GM19397 (cell line): Measurements from ENCODE around the gene WDFY2.
"Not testable (repeated sequence)": the region's sequence is repeated elsewhere in the genome, so short reads cannot be mapped to it uniquely, and the experiment has no call there.

Source experiments
- ATAC-seq: cut with Tn5 transposase; IDR thresholded peaks from one replicate; pipeline ENCODE4 v1.9.1; 2021; ENCODE audit warnings: mild to moderate bottlenecking, moderate library complexity; ENCODE audit not compliant: unreplicated experiment

The WDFY2 gene

GRCh38 chr13:51583875-51584730 is at the start of gene WDFY2:
Gene WDFY2, plus strand, starts transcription at chr13:51584462. Its CDS starts 226 bp downstream, at chr13:51584688.
- peak; percentile 75 for ATAC-seq

- no peak for ATAC-seq
Measured at GRCh38 chr13:51538591-51539179, 45.6 kb upstream of the WDFY2 start.

DNA sequence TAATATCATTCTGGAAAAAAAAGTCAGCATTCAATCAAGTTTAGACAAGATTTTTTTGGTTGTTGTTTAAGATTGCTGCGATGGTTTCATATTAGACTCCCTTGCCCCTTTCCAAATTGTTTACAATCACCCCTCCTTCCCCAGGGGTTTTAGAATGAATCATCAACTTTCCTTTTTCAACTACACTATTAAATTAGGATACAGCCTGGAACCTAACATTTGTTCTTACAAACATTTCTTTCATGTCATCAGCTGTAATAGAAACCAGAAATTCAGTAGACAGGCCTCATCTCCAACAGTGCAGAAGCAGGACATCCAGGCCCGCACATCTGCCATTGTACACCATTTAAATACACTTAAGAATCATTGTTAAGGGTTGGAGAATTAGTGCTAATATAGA is 44.4 kb upstream of the WDFY2 start:
- no peak for ATAC-seq

DNA sequence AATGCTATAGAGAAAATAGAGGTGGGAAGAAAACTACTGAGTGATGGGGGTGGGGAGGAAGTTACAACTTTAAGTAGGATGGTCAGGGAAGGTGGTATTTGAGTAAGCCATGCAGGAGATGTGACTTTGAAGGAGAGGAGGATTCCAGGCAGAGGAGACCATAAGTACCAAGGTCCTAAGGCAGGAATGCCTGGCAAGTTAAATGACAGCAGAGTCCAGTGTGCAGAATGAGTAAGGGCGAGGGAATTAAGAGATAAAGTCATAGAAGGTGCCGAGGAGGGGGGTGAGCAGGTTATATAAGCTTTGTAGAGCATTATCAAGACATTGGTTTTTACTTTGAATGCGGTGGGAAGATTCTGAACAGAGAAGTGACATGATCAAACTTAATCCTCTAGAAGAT is 43.2 kb upstream of the WDFY2 start:
- ATAC-seq: no peak

- ATAC-seq: no peak
Measured at GRCh38 chr13:51541809-51542258, 42.4 kb upstream of the WDFY2 start.

- ATAC-seq: no peak
Measured at GRCh38 chr13:51542346-51543242, 41.7 kb upstream of the WDFY2 start.

DNA sequence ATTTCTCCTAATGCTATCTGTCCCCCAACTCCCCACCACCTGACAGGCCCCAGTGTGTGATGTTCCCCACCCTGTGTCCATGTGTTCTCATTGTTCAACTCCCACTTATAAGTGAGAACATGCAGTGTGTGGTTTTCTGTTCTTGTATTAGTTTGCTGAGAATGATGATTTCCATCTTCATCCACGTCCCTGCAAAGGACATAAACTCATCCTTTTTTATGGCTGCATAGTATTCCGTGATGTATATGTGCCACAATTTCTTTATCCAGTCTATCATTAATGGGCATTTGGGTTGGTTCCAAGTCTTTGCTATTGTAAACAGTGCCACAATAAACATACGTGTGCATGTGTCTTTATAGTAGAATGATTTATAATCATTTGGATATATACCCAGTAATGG is 38.8 kb upstream of the WDFY2 start:
- ATAC-seq: not testable (repeated sequence)

DNA sequence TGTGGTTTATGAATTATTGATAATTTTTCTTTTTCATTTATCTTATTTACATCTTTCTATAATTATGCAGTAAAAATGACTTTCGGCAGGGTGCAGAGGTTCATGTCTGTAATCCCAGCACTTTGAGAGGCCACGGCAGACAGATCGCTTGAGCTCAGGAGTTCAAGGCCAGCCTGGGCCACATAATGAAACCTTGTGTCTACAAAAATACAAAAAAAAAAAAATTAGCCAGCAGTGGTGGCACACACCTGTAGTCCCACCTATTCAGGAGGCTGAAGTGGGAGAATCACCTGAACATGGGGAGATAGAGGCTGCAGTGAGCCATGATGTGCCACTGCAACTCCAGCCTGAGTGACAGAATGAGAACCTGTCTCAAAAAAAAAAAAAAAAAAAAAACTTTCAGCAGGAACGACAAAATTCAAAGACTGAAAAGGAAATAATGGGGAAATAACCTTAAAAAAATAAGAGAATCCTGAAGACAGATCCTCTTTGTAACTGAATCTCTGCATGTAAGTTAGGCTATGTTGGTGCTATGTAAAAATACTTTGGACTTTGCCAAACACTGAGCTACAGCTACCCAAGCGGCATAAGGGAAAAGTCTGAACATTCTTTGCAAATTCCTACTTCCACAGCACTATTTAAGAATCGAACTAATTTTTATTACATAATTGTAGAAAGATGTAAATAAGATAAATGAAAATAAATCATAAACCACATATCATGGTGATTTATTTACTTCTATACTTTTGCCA is 36.7 kb upstream of the WDFY2 start:
- ATAC-seq: no peak

- no peak for ATAC-seq
Measured at GRCh38 chr13:51549050-51549449, 35.2 kb upstream of the WDFY2 start.

DNA sequence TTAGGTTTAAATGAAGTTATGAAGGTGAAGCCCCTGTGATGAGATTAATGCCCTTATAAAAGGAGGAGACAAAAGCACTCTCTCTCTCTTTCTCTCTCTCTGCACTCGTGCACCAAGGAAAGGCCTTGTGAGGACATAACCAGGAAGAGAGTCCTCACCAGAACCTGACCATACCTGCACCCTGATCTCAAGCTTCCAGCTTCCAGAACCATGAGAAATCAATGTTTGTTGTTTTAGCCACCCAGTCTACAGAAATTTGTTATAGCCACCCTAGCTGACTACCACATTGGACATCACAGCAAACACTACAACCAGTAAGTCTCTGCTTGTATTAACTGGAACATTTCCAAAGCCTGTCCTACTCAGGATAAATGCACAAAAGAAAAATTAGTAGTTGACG is 34.7 kb upstream of the WDFY2 start:
- ATAC-seq: no peak

DNA sequence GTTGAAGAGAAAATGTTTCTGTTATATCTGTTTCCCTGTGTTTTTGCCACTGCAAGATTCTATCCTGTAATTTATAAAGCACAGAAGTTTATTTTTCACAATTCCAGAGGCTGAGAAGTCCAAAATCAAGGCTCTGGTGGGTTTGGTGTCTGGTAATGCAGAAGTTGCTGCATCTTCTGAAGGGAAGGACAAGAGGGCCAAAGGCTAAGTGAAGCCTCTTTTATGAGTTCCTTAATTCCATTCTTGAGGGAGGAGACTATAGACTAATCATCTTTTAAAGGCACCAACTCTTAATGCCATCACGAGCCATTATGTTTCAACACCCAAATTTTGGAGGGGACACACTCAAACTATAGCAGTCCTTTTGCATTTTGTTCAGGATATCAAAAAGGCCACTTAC is 34.1 kb upstream of the WDFY2 start:
- ATAC-seq: no peak

DNA sequence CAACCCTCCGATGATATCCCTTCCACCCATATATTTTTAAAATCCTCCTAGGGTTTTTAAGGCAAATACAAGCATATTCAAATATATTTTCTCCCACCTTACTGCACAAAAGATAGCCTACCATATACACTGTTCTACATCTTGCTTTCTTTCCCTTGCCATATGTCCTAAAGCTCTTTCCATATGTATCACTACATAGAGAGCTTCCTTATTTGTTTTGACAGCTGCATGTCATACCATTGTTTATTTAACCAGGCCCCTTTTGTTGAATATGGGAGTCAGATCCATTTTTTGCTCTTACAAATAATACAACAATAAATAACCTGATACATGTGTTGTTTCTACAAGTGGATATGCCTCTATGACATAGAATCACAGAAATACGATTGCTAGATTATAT is 32.8 kb upstream of the WDFY2 start:
- no peak for ATAC-seq

DNA sequence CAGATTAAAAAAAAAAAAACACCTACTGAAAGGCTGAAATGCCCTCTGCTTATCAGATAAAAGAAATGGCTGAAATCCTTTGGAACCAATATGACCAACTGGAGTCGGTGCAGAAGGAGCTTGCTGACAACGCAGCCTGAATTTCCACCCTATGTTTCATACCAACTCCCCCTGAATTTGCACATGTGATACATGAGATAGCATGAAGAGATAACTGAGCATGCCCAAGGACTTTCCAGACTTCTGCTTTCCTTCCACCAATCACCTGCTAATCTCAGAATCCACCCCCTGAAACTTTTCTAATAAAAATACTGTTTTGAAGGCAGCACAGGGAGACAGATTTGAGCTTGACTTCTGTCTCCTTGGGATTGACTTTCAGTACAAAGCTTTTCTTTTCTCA is 32.2 kb upstream of the WDFY2 start:
- no peak for ATAC-seq

- ATAC-seq: no peak
Measured at GRCh38 chr13:51553531-51553930, 30.7 kb upstream of the WDFY2 start.

DNA sequence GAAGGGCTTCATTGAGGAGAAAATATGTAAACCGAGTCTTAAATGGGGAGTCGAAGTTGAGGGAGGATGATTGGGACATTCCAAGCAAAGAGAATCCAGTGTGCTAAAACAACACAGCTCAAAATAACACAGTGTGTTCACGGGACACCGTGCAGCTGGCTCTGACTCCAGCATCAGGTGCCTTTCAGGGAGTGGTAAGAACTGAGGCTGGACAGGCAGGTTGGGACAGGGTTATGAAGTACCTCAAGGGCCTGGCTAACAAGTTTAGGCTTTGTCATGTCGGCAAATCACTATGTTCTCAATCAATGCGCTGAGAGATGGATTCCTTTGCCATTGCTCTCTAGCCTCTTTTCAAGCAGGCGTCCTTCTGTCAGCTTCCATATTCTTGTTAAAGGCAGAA is 27.5 kb upstream of the WDFY2 start:
- no peak for ATAC-seq

DNA sequence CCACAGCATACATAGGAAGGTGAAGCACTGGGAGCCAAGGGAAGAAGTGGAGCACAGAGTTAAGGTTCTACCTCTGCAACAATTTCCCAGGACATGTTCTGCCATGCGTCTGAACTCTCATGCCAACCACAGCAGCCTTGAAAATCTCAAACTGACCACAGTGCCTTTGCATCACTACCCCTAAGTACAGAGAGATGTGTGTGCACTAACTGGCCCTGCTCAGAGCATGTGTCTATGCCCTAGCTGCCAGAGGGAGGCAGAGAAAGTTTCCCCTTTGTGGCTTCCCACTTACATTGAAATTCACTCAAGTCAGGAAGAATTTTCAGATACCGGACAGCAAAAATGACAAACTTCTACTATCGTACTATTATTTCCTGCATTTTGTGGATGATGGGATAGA is 26.8 kb upstream of the WDFY2 start:
- ATAC-seq: no peak

- ATAC-seq: no peak
Measured at GRCh38 chr13:51557875-51558612, 26.2 kb upstream of the WDFY2 start.

DNA sequence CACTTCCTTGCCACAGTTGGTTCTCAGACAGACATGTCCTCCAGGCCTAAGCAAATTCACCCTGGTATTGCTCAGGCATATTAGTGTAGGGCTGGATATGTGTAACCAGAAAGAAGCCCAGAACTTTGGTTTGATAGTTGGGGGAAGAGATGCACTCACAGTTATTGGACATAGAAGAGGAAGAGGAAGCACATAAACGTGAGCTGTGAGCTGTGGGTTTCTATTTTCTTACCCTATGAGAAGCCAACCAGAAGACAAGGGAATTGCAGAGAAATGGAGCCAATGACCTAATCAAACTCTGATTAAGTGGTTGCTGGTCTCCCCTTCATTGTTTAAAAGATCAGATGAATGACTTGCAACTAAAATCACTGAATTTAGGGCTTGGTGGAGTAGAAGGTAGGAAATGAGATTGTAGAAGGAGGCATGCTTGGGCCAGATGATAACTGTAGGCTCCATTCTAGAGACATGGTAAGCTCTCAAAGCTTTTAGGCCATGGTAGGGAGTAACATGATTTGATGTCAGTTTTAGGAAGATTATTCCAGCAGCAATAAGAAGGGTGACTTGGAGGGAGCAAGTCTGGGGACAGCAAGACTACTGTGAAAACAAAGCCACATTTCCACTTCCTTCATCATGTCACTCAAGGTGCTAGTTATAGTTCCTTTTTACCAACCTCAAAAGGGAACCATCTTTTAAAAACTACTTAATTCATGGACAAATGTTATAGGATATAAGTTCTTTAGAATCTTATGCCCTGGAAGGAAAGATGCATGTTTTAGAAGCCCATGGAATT is 24.1 kb upstream of the WDFY2 start:
- no peak for ATAC-seq

- ATAC-seq: peak; percentile 72
Measured at GRCh38 chr13:51562011-51562671, 22.1 kb upstream of the WDFY2 start.
